Measurements from ENCODE around the gene EIF4E2.

The EIF4E2 gene

GRCh38 chr2:232515639-232516038, 34.9 kb upstream of the EIF4E2 start:
- H3K36me3 Mint-ChIP-seq, result no peaks in the 10 kb centered on the region
- no peak overlapping the region for H3K27ac Mint-ChIP-seq
- ATAC-seq (replicated peaks) (no peak), DNase-seq (no peak)
- peaks cover 0 to 2% of the 10 kb centered on the region in 2 donors for H3K4me1 Mint-ChIP-seq
- H3K4me3 Mint-ChIP-seq, result no peak overlapping the region
- H3K9me3 Mint-ChIP-seq, result no peaks in the 10 kb centered on the region
- peaks cover 44 to 46% of the 10 kb centered on the region in 2 donors for H3K27me3 Mint-ChIP-seq

- Mint-ChIP-seq H3K27ac (no peak overlapping the region), H3K4me1 (peaks cover 4% of the 10 kb centered on the region in 2 donors), H3K4me3 (no peak overlapping the region), H3K27me3 (peaks cover 49 to 51% of the 10 kb centered on the region in 2 donors), H3K36me3 (no peaks in the 10 kb centered on the region), H3K9me3 (no peaks in the 10 kb centered on the region)
- DNase-seq (no peak), ATAC-seq (replicated peaks) (no peak)
Measured at GRCh38 chr2:232516551-232516950, 33.9 kb upstream of the EIF4E2 start.

DNA sequence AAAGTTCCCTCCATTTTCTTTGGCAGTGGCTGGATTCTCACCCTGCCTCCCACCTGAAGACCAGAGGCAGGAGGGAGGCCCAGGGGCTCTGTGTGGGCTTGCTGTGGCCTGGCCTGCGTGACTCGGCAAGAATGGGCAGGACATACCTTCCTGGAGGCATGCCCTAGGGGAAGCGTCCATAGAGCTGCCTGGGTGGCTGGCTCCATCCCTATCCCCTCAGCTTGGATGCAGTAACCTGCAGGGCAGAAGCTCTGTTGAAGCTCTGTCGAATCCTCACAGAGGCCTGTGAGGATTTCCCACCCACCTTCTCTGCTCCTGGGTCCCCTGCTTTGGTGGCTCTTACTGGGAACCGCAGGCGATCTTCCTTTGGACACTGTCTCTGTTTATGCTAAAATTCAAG, 31.6 kb upstream of the EIF4E2 start:
- Mint-ChIP-seq H3K36me3 (no peaks in the 10 kb centered on the region), H3K4me3 (no peak overlapping the region), H3K4me1 (peaks cover 9 to 17% of the 10 kb centered on the region in 2 donors), H3K27ac (no peak overlapping the region), H3K9me3 (no peaks in the 10 kb centered on the region), H3K27me3 (peaks cover 49 to 53% of the 10 kb centered on the region in 2 donors)
- DNase-seq (no peak), ATAC-seq (replicated peaks) (no peak)

GRCh38 chr2:232519581-232520438, 30.7 kb upstream of the EIF4E2 start, which contains the start of gene PRSS56:
PRSS56 (plus strand) TSS chr2:232520388; CDS start chr2:232520599, 211 bp downstream.
- Mint-ChIP-seq H3K9me3 (no peaks in the 10 kb centered on the region), H3K27ac (no peak within 1 kb of the TSS), H3K36me3 (no peaks in the 10 kb centered on the region), H3K4me3 (no peak within 1 kb of the TSS), H3K4me1 (peaks cover 13 to 25% of the 10 kb centered on the region in 2 donors), H3K27me3 (peaks cover 51 to 54% of the 10 kb centered on the region in 2 donors)
- DNase-seq, result no peak
- no peak for ATAC-seq (replicated peaks)

- Mint-ChIP-seq H3K27ac (no peak overlapping the region), H3K4me3 (no peak overlapping the region), H3K9me3 (no peaks in the 10 kb centered on the region), H3K27me3 (peaks cover 52 to 57% of the 10 kb centered on the region in 2 donors), H3K4me1 (peaks cover 13 to 25% of the 10 kb centered on the region in 2 donors), H3K36me3 (no peaks in the 10 kb centered on the region)
- DNase-seq (no peak), ATAC-seq (replicated peaks) (no peak)
Measured at GRCh38 chr2:232520489-232520888, 30.0 kb upstream of the EIF4E2 start.

- Mint-ChIP-seq H3K9me3 (no peaks in the 10 kb centered on the region), H3K27me3 (peaks cover 53 to 59% of the 10 kb centered on the region in 2 donors), H3K36me3 (no peaks in the 10 kb centered on the region), H3K27ac (no peak overlapping the region), H3K4me3 (no peak overlapping the region), H3K4me1 (peaks cover 13 to 25% of the 10 kb centered on the region in 2 donors)
- no peak for ATAC-seq (replicated peaks)
- DNase-seq, result no peak
Measured at GRCh38 chr2:232521098-232521497, 29.4 kb upstream of the EIF4E2 start.

DNA sequence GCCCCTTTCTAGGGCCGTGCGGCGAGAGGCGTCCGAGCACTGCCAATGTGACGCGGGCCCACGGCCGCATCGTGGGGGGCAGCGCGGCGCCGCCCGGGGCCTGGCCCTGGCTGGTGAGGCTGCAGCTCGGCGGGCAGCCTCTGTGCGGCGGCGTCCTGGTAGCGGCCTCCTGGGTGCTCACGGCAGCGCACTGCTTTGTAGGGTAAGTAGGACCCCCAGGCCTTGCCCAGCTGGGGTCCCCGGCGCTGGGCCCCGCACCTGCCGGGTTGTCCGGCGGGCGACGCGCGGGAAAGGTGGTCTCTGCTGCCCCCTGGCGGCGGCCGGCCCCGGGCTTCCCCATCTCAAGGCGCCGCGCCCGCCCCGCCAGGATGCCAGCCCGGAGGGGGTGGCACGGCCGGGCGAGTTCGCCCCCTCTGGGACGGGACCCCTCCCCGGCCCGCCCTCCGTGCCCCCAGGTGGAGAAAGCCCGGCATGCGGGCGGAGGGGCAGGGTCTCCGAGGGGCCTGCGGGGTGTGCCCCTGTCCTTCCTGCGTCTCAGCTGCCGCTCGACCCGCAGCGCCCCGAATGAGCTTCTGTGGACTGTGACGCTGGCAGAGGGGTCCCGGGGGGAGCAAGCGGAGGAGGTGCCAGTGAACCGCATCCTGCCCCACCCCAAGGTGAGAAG, 28.4 kb upstream of the EIF4E2 start:
- DNase-seq (peak; percentile 41), ATAC-seq (replicated peaks) (peak; percentile 74 to 78)
- H3K4me3 Mint-ChIP-seq, result peak overlapping the region in 1 of 2 donors; percentile 56
- H3K4me1 Mint-ChIP-seq, result peaks cover 12 to 25% of the 10 kb centered on the region in 2 donors
- peaks cover 56 to 69% of the 10 kb centered on the region in 2 donors for H3K27me3 Mint-ChIP-seq
- H3K27ac Mint-ChIP-seq, result no peak overlapping the region
- H3K36me3 Mint-ChIP-seq, result no peaks in the 10 kb centered on the region
- H3K9me3 Mint-ChIP-seq, result no peaks in the 10 kb centered on the region

DNA sequence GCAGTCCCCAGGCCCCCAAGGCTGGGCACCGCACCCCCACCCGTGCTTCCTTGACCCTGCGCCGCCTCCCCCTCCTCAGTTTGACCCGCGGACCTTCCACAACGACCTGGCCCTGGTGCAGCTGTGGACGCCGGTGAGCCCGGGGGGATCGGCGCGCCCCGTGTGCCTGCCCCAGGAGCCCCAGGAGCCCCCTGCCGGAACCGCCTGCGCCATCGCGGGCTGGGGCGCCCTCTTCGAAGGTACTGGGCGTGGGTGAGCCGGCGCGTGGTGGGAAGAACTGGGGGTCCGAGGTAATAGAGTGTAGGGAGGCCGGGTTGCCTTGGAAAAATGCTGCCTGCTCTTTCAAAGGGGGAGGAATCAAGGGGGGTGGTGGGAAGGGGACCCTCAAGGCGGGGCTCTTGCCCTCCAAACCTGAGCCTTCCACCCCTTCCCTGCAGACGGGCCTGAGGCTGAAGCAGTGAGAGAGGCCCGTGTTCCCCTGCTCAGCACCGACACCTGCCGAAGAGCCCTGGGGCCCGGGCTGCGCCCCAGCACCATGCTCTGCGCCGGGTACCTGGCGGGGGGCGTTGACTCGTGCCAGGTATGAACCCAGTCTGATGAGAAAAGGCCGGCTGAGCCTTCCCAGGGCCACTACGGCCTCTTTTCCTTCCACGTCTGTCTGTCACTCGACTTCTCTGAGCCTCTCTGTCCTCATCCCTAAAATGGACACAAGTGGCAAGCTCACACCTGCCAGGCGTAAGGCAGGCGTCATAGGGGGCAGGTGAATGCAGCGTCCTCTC, 27.7 kb upstream of the EIF4E2 start:
- DNase-seq, result no peak
- peaks cover 58 to 74% of the 10 kb centered on the region in 2 donors for H3K27me3 Mint-ChIP-seq
- ATAC-seq (replicated peaks), result no peak
- peaks cover 12 to 25% of the 10 kb centered on the region in 2 donors for H3K4me1 Mint-ChIP-seq
- H3K4me3 Mint-ChIP-seq, result peak overlapping the region; percentile 19 to 56
- H3K9me3 Mint-ChIP-seq, result no peaks in the 10 kb centered on the region
- no peak overlapping the region for H3K27ac Mint-ChIP-seq
- no peaks in the 10 kb centered on the region for H3K36me3 Mint-ChIP-seq

GRCh38 chr2:232523402-232523681, 27.1 kb upstream of the EIF4E2 start:
- H3K27ac Mint-ChIP-seq, result no peak overlapping the region

DNA sequence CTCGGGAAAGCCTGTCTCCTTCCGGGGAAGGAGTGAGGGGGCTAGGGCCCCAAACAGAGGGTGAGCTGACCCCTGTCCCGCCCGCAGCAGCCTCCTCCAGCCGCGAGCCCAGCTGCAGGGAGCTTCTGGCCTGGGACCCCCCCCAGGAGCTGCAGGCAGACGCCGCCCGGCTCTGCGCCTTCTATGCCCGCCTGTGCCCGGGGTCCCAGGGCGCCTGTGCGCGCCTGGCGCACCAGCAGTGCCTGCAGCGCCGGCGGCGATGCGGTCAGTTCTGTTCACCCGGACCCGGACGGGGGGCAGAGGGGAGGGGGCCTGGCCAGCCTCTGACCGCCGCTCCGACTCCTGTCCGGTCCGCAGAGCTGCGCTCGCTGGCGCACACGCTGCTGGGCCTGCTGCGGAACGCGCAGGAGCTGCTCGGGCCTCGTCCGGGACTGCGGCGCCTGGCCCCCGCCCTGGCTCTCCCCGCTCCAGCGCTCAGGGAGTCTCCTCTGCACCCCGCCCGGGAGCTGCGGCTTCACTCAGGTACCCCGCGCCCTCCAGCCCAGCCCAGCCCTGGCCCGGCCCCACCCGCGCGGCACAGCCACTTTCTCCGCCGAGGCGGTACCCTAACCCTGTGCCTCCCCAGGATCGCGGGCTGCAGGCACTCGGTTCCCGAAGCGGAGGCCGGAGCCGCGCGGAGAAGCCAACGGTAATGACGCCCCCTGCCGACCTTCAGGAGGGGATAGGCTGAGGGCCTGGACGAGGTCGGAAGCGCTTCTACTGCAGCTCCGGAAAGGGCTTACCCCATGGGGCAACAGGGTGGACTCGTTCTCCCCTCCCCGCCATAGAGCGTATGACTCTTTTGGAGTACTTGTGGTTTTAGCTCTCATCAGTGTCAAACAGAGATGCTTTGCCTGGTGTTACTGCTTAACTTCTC, 26.5 kb upstream of the EIF4E2 start:
- DNase-seq (no peak), ATAC-seq (replicated peaks) (peak; percentile 54 to 55)
- peaks cover 64 to 78% of the 10 kb centered on the region in 2 donors for H3K27me3 Mint-ChIP-seq
- no peaks in the 10 kb centered on the region for H3K9me3 Mint-ChIP-seq
- peaks cover 15 to 25% of the 10 kb centered on the region in 2 donors for H3K4me1 Mint-ChIP-seq
- no peaks in the 10 kb centered on the region for H3K36me3 Mint-ChIP-seq
- H3K27ac Mint-ChIP-seq, result no peak overlapping the region
- peak overlapping the region; percentile 48 to 64 for H3K4me3 Mint-ChIP-seq

More at GRCh38 chr2:232523402-232523681, 27.1 kb upstream of the EIF4E2 start:
- H3K36me3 Mint-ChIP-seq, result no peaks in the 10 kb centered on the region
- DNase-seq (no peak), ATAC-seq (replicated peaks) (no peak)
- H3K9me3 Mint-ChIP-seq, result no peaks in the 10 kb centered on the region
- H3K4me1 Mint-ChIP-seq, result peaks cover 12 to 25% of the 10 kb centered on the region in 2 donors
- peaks cover 62 to 75% of the 10 kb centered on the region in 2 donors for H3K27me3 Mint-ChIP-seq
- peak overlapping the region in 1 of 2 donors; percentile 56 for H3K4me3 Mint-ChIP-seq

GRCh38 chr2:232524771-232525170, 25.7 kb upstream of the EIF4E2 start:
- peaks cover 59 to 76% of the 10 kb centered on the region in 2 donors for H3K27me3 Mint-ChIP-seq
- peaks cover 15 to 25% of the 10 kb centered on the region in 2 donors for H3K4me1 Mint-ChIP-seq
- ATAC-seq (replicated peaks), result no peak
- DNase-seq, result no peak
- no peaks in the 10 kb centered on the region for H3K36me3 Mint-ChIP-seq
- no peaks in the 10 kb centered on the region for H3K9me3 Mint-ChIP-seq
- H3K4me3 Mint-ChIP-seq, result peak overlapping the region in 1 of 2 donors; percentile 64
- no peak overlapping the region for H3K27ac Mint-ChIP-seq

GRCh38 chr2:232525199-232525598, 25.3 kb upstream of the EIF4E2 start:
- Mint-ChIP-seq H3K4me1 (peaks cover 15 to 25% of the 10 kb centered on the region in 2 donors), H3K27ac (no peak overlapping the region), H3K4me3 (no peak overlapping the region), H3K36me3 (no peaks in the 10 kb centered on the region), H3K9me3 (no peaks in the 10 kb centered on the region), H3K27me3 (peaks cover 56 to 78% of the 10 kb centered on the region in 2 donors)
- no peak for ATAC-seq (replicated peaks)
- DNase-seq, result no peak

DNA sequence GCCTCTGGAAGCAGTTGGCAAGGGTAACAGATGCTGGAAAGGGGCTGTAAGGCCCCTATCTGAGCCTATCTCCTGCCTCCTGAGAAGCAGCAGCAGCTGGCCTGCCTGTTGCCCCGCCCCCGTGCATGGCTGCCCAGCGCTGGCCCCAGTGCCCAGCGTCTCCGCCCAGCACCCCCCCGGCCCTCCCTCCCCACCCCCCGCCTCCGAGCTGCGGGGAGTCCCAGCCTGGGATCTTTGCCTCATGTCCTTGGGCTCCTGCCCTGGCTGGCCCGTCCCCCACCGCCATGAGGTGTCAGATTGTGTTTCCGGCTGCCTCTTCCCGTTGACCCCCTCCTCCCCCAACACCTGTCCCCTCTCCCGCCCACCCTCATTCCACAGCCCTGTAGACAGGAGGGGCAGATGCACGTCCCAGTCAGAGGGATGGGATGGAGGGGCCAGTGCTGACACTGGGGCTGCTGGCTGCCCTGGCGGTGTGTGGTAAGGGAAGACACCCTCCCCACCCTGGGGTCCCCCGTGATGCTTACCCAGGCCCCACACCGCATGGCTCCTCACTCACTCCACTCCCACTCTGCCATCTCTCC, 24.6 kb upstream of the EIF4E2 start, which contains the start of gene CHRND:
CHRND (plus strand) TSS at position 370 of the 581 bp plus-strand sequence; CDS start at position 426, 56 bp downstream.
- no peaks in the 10 kb centered on the region for H3K36me3 Mint-ChIP-seq
- peaks cover 50 to 77% of the 10 kb centered on the region in 2 donors for H3K27me3 Mint-ChIP-seq
- H3K9me3 Mint-ChIP-seq, result no peaks in the 10 kb centered on the region
- H3K27ac Mint-ChIP-seq, result no peak within 1 kb of the TSS
- no peak for DNase-seq
- no peak for ATAC-seq (replicated peaks)
- H3K4me1 Mint-ChIP-seq, result peaks cover 15 to 25% of the 10 kb centered on the region in 2 donors
- H3K4me3 Mint-ChIP-seq, result no peak within 1 kb of the TSS
